Psoas muscle (tissue), 8 donors: ENCODE data around the gene KIAA0513. TPM values are rescaled to one million over a fixed set of nuclear protein-coding genes. Genes with fewer than 3 reads are reported as not detected.
A peak's percentile ranks its signal among the peaks of the same experiment; 100 is the strongest.

Experiments
- ATAC-seq, 4 donors: fragments of 200-7000 bp; cut with Tn5 transposase; one replicate each; pipeline ENCODE4 v1.9.1; 2020; ENCODE audit warnings: moderate library complexity in 3 of 4, mild to moderate bottlenecking in 2 of 4
- DNase-seq, 2 donors: peaks; one replicate each; pipeline ENCODE4 v3.0.0-alpha.2; 2020
- H3K27ac ChIP-seq: fragments of 200-600 bp; one replicate; pipeline ENCODE4 v1.8.0; 2022
- H3K27me3 ChIP-seq, 3 donors: fragments of 200-600 bp in 1 of 3; one replicate each; pipeline versions ENCODE4 v1.6.1 to v1.8.0; 2013 to 2022; ENCODE audit warnings: low read length in 2 of 3, mild to moderate bottlenecking in 2 of 3, moderate library complexity in 1 of 3; ENCODE audit not compliant: insufficient read depth in 3 of 3
- H3K36me3 ChIP-seq, 2 donors: fragments of 200-600 bp in 1 of 2; one replicate each; pipeline versions ENCODE4 v1.6.1 to v1.8.0; 2013 to 2022; ENCODE audit warnings: low read depth in 1 of 2, mild to moderate bottlenecking in 1 of 2, moderate library complexity in 1 of 2; ENCODE audit not compliant: insufficient read depth in 1 of 2
- H3K4me1 ChIP-seq: fragments of 200-600 bp; one replicate; pipeline ENCODE4 v1.8.0; 2022
- H3K4me3 ChIP-seq: fragments of 200-600 bp; one replicate; pipeline ENCODE4 v1.8.0; 2022; ENCODE audit warnings: mild to moderate bottlenecking
- H3K9me3 ChIP-seq: fragments of 200-600 bp; one replicate; pipeline ENCODE4 v1.8.0; 2022
- CTCF ChIP-seq: fragments of 200-600 bp; IDR thresholded peaks from one replicate; pipeline ENCODE4 v1.8.0; 2022; ENCODE audit warnings: antibody characterized with exemption
- WGBS, 3 donors: extraction: QIAGEN DNeasy Blood & Tissue Kit; methylation state at CpG; one replicate each; pipeline versions ENCODE4 v1.1.6 to v1.1.7; 2013; 5-methylcytosine and 5-hydroxymethylcytosine counted together
- intact Hi-C, 2 donors: fragments of 100-400 bp; cut with DNase I; formaldehyde crosslinking; loops; one replicate each; pipeline versions ENCODE4 v1.11.0 to v1.14.2; 2022
- polyA plus RNA-seq, 3 donors: library from polyadenylated mRNA; stranded (reverse); fragments of 200-250 nt; gene quantifications; one replicate each; pipeline ENCODE4 v1.2.3, GENCODE V29; 2013
- total RNA-seq, 4 donors: library from RNA; stranded (reverse); fragmentation: NEBNext Ultra II Directional in 2 of 4; extraction: Animal tissue kit (Norgen Biotek cat#: 25700) in 2 of 4; gene quantifications; one replicate each; pipeline versions ENCODE4 v1.2.1 to v1.2.4, GENCODE V29; 2021 to 2023
- donor health status: healthy with polysubstance abuse.
- donor health status: DM: no; HTN: no; CAD: no; lungs with moderate emphysema.
- donor health status: Bipolar disorder and iron deficiency.
- donor health status: healthy.
- donor health status: DM: yes; HTN: yes; CAD: no.
- donor health status: DM: no; HTN: no; CAD: no.
- donor health status: DM: no; HTN: no; CAD: no.
- donor health status: DM: yes; HTN: yes; CAD: no.

Gene KIAA0513
- total and polyA plus RNA-seq, 7 donors = 3.6 to 18.2 (median 12.9) TPM

- Histone ChIP-seq H3K36me3 (no peaks in the 10 kb centered on the region), H3K4me1 (peaks cover 60% of the 10 kb centered on the region), H3K9me3 (no peaks in the 10 kb centered on the region), H3K27ac (peak overlapping the region; percentile 38), H3K4me3 (peak overlapping the region; percentile 31), H3K27me3 (no peaks in the 10 kb centered on the region)
- no peak for TF ChIP-seq CTCF
- 53 to 63% (median 58%) methylated on average over 10 of the region's 10 CpGs for WGBS, 3 donors
- ATAC-seq (no peak), DNase-seq (no peak)
- intact Hi-C loops = no loop called here
Measured at GRCh38 chr16:85002099-85002541, 25.5 kb upstream of the KIAA0513 start.

GRCh38 chr16:85002608-85003007 is 25.0 kb upstream of the KIAA0513 start:
- intact Hi-C loops = no loop called here
- TF ChIP-seq CTCF = no peak

GRCh38 chr16:85003076-85003475 is 24.5 kb upstream of the KIAA0513 start:
- peak overlapping the region; percentile 38 for H3K27ac ChIP-seq
- H3K4me3 ChIP-seq = peak overlapping the region; percentile 31
- H3K36me3 ChIP-seq = no peaks in the 10 kb centered on the region
- WGBS, 3 donors = 82 to 86% (median 86%) methylated on average over 13 of the region's 13 CpGs
- intact Hi-C loops = no loop called here
- no peak for TF ChIP-seq CTCF
- DNase-seq = peak in 1 of 2 donors; percentile 35
- no peaks in the 10 kb centered on the region for H3K9me3 ChIP-seq
- peaks cover 68% of the 10 kb centered on the region for H3K4me1 ChIP-seq
- no peaks in the 10 kb centered on the region for H3K27me3 ChIP-seq
- no peak for ATAC-seq

More at GRCh38 chr16:85002608-85003007, 25.0 kb upstream of the KIAA0513 start:
- no peaks in the 10 kb centered on the region for H3K36me3 ChIP-seq
- DNase-seq = peak in 1 of 2 donors; percentile 61
- ATAC-seq = peak in 1 of 4 donors; percentile 15
- H3K4me1 ChIP-seq = peaks cover 63% of the 10 kb centered on the region
- peak overlapping the region; percentile 38 for H3K27ac ChIP-seq
- H3K27me3 ChIP-seq = no peaks in the 10 kb centered on the region
- WGBS, 3 donors = 56 to 60% (median 59%) methylated on average over 12 of the region's 12 CpGs
- peak overlapping the region; percentile 31 for H3K4me3 ChIP-seq
- no peaks in the 10 kb centered on the region for H3K9me3 ChIP-seq

- Histone ChIP-seq H3K9me3 (no peaks in the 10 kb centered on the region), H3K4me3 (no peak overlapping the region), H3K27ac (peak overlapping the region; percentile 32), H3K4me1 (peaks cover 73% of the 10 kb centered on the region), H3K36me3 (no peaks in the 10 kb centered on the region), H3K27me3 (no peaks in the 10 kb centered on the region)
- ATAC-seq (peak; percentile 3 to 13 (median 7)), DNase-seq (peak in 1 of 2 donors; percentile 31)
- WGBS, 3 donors = 49 to 67% (median 60%) methylated on average over 16 of the region's 16 CpGs
- intact Hi-C loops = no loop called here
- TF ChIP-seq CTCF = no peak
Measured at GRCh38 chr16:85003725-85004586, 23.6 kb upstream of the KIAA0513 start.
